DOHH2 (cell line): ENCODE results near the gene CORO1C.
A peak's percentile ranks its signal among the peaks of the same experiment; 100 is the strongest.

Source experiments
- H3F3A ChIP-seq: fragments of 200-600 bp; sonication (generic), shearing (Covaris generic); 2 replicates; pipeline ENCODE4 v1.6.0; 2016; ENCODE audit warnings: antibody characterized with exemption, mild to moderate bottlenecking; ENCODE audit not compliant: control insufficient read depth, insufficient read depth
- H3K27ac ChIP-seq: fragments of 200-600 bp; sonication (generic); 2 replicates; pipeline ENCODE4 v1.5.1; 2014; ENCODE audit warnings: low read depth, mild to moderate bottlenecking, low read length, moderate library complexity
- H3K27me3 ChIP-seq: fragments of 200-600 bp; sonication (generic); 2 replicates; pipeline ENCODE4 v1.6.1; 2014; ENCODE audit warnings: mild to moderate bottlenecking, low read length, mixed read lengths; ENCODE audit not compliant: control insufficient read depth
- H3K36me3 ChIP-seq: fragments of 200-600 bp; sonication (generic); 2 replicates; pipeline ENCODE4 v1.6.1; 2014; ENCODE audit warnings: mild to moderate bottlenecking, low read length, moderate library complexity, mixed read lengths; ENCODE audit not compliant: control insufficient read depth
- H3K4me1 ChIP-seq: fragments of 200-600 bp; sonication (generic); 2 replicates; pipeline ENCODE4 v1.6.1; 2014; ENCODE audit warnings: mild to moderate bottlenecking, low read length, mixed read lengths; ENCODE audit not compliant: control insufficient read depth
- H3K4me2 ChIP-seq: fragments of 200-600 bp; sonication (generic); 2 replicates; pipeline ENCODE4 v1.6.0; 2014; ENCODE audit warnings: mild to moderate bottlenecking, low read length, moderate library complexity
- H3K4me3 ChIP-seq: fragments of 200-600 bp; sonication (generic); 2 replicates; pipeline ENCODE4 v1.5.1; 2014; ENCODE audit warnings: mild to moderate bottlenecking, low read length, mixed read lengths
- H3K79me2 ChIP-seq: fragments of 200-600 bp; sonication (generic); 2 replicates; pipeline ENCODE4 v1.6.1; 2014; ENCODE audit warnings: mild to moderate bottlenecking, low read length, mixed read lengths; ENCODE audit not compliant: control insufficient read depth
- H3K9me2 ChIP-seq: fragments of 200-600 bp; sonication (generic); replicated peaks from 2 replicates; pipeline ENCODE4 v1.6.1; 2014; ENCODE audit warnings: mild to moderate bottlenecking, low read length, mixed read lengths; ENCODE audit not compliant: control insufficient read depth
- H3K9me3 ChIP-seq: fragments of 200-600 bp; sonication (generic); 2 replicates; pipeline ENCODE4 v1.6.1; 2014; ENCODE audit warnings: antibody characterized with exemption, low read length, mixed read lengths; ENCODE audit not compliant: control insufficient read depth, insufficient read depth
- H4K20me1 ChIP-seq: fragments of 200-600 bp; sonication (generic); 2 replicates; pipeline ENCODE4 v1.6.0; 2014; ENCODE audit warnings: low read depth, mild to moderate bottlenecking, antibody characterized with exemption, low read length, moderate library complexity; ENCODE audit not compliant: control insufficient read depth, insufficient read depth
- EZH2phosphoT487 ChIP-seq: fragments of 200-600 bp; sonication (generic); IDR thresholded peaks from 2 replicates; pipeline ENCODE4 v1.6.1; 2017; ENCODE audit warnings: borderline replicate concordance, mild to moderate bottlenecking, antibody characterized with exemption, low read length, moderate library complexity, mixed read lengths
- TF ChIP-seq, protein P1 (sequence below): fragments of 200-600 bp; sonication (generic); IDR thresholded peaks from one replicate; pipeline ENCODE4 v1.5.1; 2014; ENCODE audit warnings: antibody characterized with exemption, mild to moderate bottlenecking, low read depth, low read length; ENCODE audit not compliant: poor library complexity, severe bottlenecking

CORO1C gene

DNA sequence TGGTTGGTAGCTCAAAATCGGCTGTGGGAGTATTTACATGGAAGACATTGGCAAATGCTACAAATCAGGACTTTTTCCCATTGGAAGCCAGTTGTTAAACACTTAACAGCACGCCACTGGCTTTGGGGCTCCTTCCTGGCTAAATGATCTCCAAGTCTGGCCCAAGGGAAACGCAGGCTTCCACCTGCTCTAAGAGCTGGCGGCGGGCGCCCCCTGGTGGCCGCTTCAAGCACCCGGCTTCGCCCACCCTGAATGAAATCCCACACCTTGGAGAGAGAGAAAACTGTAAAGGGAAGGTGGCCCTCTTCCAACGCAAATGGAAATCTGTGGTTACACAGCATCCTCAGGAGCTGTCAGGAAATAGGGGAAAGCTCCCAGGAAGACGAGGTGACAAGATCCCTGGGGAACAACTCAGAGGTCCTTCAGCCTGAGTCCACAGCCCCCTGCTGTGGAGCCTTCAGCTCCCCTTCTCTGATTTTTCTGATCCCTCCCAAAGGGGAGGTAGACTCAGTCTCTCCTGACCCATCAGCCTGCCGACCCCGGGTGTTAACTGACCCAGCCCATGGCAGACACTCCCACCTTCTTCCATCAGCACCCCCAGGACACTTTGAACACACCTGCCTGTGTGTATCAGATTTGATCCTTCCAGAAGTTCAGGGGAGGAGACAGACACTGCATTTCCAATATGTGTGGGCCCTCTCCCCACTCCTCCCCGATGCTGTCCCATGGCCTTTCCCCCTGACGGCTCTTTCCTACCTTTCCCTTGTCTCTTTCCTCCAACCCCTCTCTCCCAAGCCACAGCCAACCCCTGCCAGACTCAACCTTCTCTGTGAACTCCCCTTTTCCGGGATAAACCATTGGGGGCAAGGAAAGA lies 113.0 kb downstream of the CORO1C start:
- H3K27ac ChIP-seq: no peak overlapping the region
- H3K79me2 ChIP-seq: no peaks in the 10 kb centered on the region
- peak overlapping the region; percentile 7; the same call in 1 of the 2 replicates for H3K4me2 ChIP-seq
- H3K36me3 ChIP-seq: no peaks in the 10 kb centered on the region
- no peaks in the 10 kb centered on the region for H3F3A ChIP-seq
- no peak overlapping the region for H3K4me3 ChIP-seq
- peaks cover 27% of the 10 kb centered on the region for H3K4me1 ChIP-seq
- no peak for TF ChIP-seq EZH2phosphoT487
- TF ChIP-seq, protein P1, sequence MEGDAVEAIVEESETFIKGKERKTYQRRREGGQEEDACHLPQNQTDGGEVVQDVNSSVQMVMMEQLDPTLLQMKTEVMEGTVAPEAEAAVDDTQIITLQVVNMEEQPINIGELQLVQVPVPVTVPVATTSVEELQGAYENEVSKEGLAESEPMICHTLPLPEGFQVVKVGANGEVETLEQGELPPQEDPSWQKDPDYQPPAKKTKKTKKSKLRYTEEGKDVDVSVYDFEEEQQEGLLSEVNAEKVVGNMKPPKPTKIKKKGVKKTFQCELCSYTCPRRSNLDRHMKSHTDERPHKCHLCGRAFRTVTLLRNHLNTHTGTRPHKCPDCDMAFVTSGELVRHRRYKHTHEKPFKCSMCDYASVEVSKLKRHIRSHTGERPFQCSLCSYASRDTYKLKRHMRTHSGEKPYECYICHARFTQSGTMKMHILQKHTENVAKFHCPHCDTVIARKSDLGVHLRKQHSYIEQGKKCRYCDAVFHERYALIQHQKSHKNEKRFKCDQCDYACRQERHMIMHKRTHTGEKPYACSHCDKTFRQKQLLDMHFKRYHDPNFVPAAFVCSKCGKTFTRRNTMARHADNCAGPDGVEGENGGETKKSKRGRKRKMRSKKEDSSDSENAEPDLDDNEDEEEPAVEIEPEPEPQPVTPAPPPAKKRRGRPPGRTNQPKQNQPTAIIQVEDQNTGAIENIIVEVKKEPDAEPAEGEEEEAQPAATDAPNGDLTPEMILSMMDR: peak; percentile 97
- peaks cover 11% of the 10 kb centered on the region for H3K27me3 ChIP-seq
- H3K9me3 ChIP-seq: peaks cover 10% of the 10 kb centered on the region; the same call in 1 of the 2 replicates
- no peaks in the 10 kb centered on the region for H4K20me1 ChIP-seq
- H3K9me2 ChIP-seq: no peaks in the 10 kb centered on the region

DNA sequence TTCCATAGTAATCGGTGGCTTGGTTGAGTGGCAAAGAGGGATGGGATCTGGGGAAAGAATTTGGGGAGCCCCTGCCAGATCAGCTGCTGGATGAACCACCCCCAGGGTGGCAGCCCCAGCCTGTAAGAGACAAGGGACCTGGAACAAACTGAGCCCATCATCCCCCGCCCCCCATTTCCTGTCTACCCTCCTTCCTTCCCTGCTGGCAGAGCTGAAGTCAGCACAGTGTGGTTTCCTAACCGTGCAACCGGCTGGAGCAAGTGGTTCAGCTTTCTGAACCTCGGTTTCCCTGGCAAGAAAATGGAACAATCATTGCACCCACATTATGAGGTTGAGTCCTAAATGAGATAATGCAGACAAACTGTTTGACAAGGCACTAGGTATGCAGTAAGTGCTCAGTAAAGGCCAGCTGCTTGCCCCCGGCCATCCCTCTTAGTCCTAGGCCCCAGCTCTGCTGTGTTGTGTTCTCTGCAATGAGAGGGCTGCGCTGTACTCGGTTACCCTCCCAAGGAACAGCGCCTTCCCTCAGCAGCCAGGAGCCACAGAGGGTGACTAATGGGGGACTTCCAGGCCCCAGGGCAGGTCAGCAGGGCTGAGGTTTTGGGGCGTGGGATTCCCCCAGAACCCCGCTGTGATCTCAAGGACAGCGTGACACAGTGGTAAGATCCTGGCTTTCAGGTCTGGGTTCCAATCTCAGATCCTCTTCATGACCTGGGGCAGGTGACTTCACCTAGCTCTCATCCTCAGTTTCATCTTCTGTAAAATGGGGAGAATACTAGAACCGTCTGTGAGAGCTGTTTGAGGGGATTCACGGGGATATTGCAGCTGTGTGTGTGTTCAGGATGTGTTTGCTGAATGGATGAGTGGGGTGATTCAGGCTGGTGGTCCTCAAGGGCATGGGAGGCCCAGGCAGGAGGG lies 114.1 kb downstream of the CORO1C start:
- peaks cover 10% of the 10 kb centered on the region; the same call in 1 of the 2 replicates for H3K9me3 ChIP-seq
- H3K4me2 ChIP-seq: peak overlapping the region; percentile 25; the same call in 1 of the 2 replicates
- H3K36me3 ChIP-seq: no peaks in the 10 kb centered on the region
- H3K4me1 ChIP-seq: peaks cover 31% of the 10 kb centered on the region
- H3K9me2 ChIP-seq: no peaks in the 10 kb centered on the region
- H3K27me3 ChIP-seq: peaks cover 15% of the 10 kb centered on the region
- no peaks in the 10 kb centered on the region for H3K79me2 ChIP-seq
- H3K4me3 ChIP-seq: no peak overlapping the region
- TF ChIP-seq, protein P1: no peak
- TF ChIP-seq EZH2phosphoT487: no peak
- no peaks in the 10 kb centered on the region for H4K20me1 ChIP-seq
- no peaks in the 10 kb centered on the region for H3F3A ChIP-seq
- no peak overlapping the region for H3K27ac ChIP-seq

GRCh38 chr12:108616359-108616758 lies 115.0 kb downstream of the CORO1C start:
- H3K27ac ChIP-seq: no peak overlapping the region
- TF ChIP-seq, protein P1: no peak
- TF ChIP-seq EZH2phosphoT487: no peak
- H3K9me3 ChIP-seq: peaks cover 10% of the 10 kb centered on the region; the same call in 1 of the 2 replicates
- no peaks in the 10 kb centered on the region for H3K79me2 ChIP-seq
- H4K20me1 ChIP-seq: no peaks in the 10 kb centered on the region
- no peak overlapping the region for H3K4me2 ChIP-seq
- H3K9me2 ChIP-seq: no peaks in the 10 kb centered on the region
- no peak overlapping the region for H3K4me3 ChIP-seq
- H3K36me3 ChIP-seq: no peaks in the 10 kb centered on the region
- H3K27me3 ChIP-seq: peaks cover 24% of the 10 kb centered on the region
- H3F3A ChIP-seq: no peaks in the 10 kb centered on the region
- peaks cover 30% of the 10 kb centered on the region for H3K4me1 ChIP-seq
